Measurements from ENCODE around the gene PNPLA8.

Gene PNPLA8

GRCh38 chr7:108479751-108480150 is 46.2 kb downstream of the PNPLA8 start:
- Histone ChIP-seq H2BK5ac (ENCODE audit: low read depth, low read length, poor library complexity, severe bottlenecking) (no peak overlapping the region), H2BK12ac (ENCODE audit: low read length in 2 of 2) (no peak overlapping the region), H3K4me1 (ENCODE audit: control insufficient read depth, insufficient read depth, low read depth, low read length) (no peaks in the 10 kb centered on the region), H3K27ac (ENCODE audit: low read length, poor library complexity, severe bottlenecking) (no peak overlapping the region), H2BK120ac (ENCODE audit: low read depth, low read length) (no peak overlapping the region), H3K27me3 (ENCODE audit: control insufficient read depth in 1 of 2, insufficient read depth in 1 of 2, low read length in 2 of 2) (no peaks in the 10 kb centered on the region), H2AFZ (ENCODE audit: low read depth, low read length) (no peak overlapping the region), H3K4me2 (ENCODE audit: low read length, poor library complexity, severe bottlenecking) (no peak overlapping the region), H3K18ac (ENCODE audit: low read depth in 1 of 2, low read length in 2 of 2) (no peak overlapping the region), H3K23ac (ENCODE audit: low read length in 2 of 2) (no peak overlapping the region), H3K79me1 (replicated peaks; ENCODE audit: low read length, poor library complexity, severe bottlenecking) (no peaks in the 10 kb centered on the region), H2AK5ac (ENCODE audit: low read length, severe bottlenecking) (no peak overlapping the region), H3K36me3 (ENCODE audit: control insufficient read depth in 1 of 2, insufficient read depth in 2 of 2, low read depth in 1 of 2, low read length in 2 of 2) (peaks cover 6 to 68% of the 10 kb centered on the region in 2 experiments), H3K4me3 (ENCODE audit: insufficient read depth in 1 of 2, low read depth in 1 of 2, low read length in 2 of 2) (no peak overlapping the region), H3K4ac (ENCODE audit: low read depth in 1 of 2, low read length in 2 of 2) (no peak overlapping the region), H3K14ac (ENCODE audit: low read length in 2 of 2) (no peak overlapping the region), H2BK15ac (ENCODE audit: low read depth, poor library complexity, severe bottlenecking) (no peak overlapping the region), H3K9ac (ENCODE audit: low read length) (no peak overlapping the region), H3K9me3 (ENCODE audit: control insufficient read depth, low read length) (no peaks in the 10 kb centered on the region), H4K8ac (ENCODE audit: low read length) (no peak overlapping the region), H4K91ac (ENCODE audit: low read length) (no peak overlapping the region)
- WGBS: 100% methylated on average over 1 of the region's 2 CpGs
- no peak for DNase-seq

GRCh38 chr7:108479118-108479517 is 46.8 kb downstream of the PNPLA8 start:
- H2AFZ ChIP-seq (ENCODE audit: low read depth, low read length): no peak overlapping the region
- no peak overlapping the region for H2BK15ac ChIP-seq (ENCODE audit: low read depth, poor library complexity, severe bottlenecking)
- H4K91ac ChIP-seq (ENCODE audit: low read length): no peak overlapping the region
- H3K79me1 ChIP-seq (replicated peaks; ENCODE audit: low read length, poor library complexity, severe bottlenecking): no peaks in the 10 kb centered on the region
- H3K4ac ChIP-seq (ENCODE audit: low read depth in 1 of 2, low read length in 2 of 2): no peak overlapping the region
- no peak overlapping the region for H2AK5ac ChIP-seq (ENCODE audit: low read length, severe bottlenecking)
- no peak overlapping the region for H4K8ac ChIP-seq (ENCODE audit: low read length)
- 95% methylated on average over 4 of the region's 5 CpGs for WGBS
- no peaks in the 10 kb centered on the region for H3K4me1 ChIP-seq (ENCODE audit: control insufficient read depth, insufficient read depth, low read depth, low read length)
- no peak overlapping the region for H3K14ac ChIP-seq (ENCODE audit: low read length in 2 of 2)
- peaks cover 6 to 71% of the 10 kb centered on the region in 2 experiments for H3K36me3 ChIP-seq (ENCODE audit: control insufficient read depth in 1 of 2, insufficient read depth in 2 of 2, low read depth in 1 of 2, low read length in 2 of 2)
- no peak overlapping the region for H2BK12ac ChIP-seq (ENCODE audit: low read length in 2 of 2)
- no peak overlapping the region for H3K4me2 ChIP-seq (ENCODE audit: low read length, poor library complexity, severe bottlenecking)
- no peaks in the 10 kb centered on the region for H3K9me3 ChIP-seq (ENCODE audit: control insufficient read depth, low read length)
- no peak overlapping the region for H3K9ac ChIP-seq (ENCODE audit: low read length)
- no peak overlapping the region for H3K18ac ChIP-seq (ENCODE audit: low read depth in 1 of 2, low read length in 2 of 2)
- no peaks in the 10 kb centered on the region for H3K27me3 ChIP-seq (ENCODE audit: control insufficient read depth in 1 of 2, insufficient read depth in 1 of 2, low read length in 2 of 2)
- no peak overlapping the region for H2BK5ac ChIP-seq (ENCODE audit: low read depth, low read length, poor library complexity, severe bottlenecking)
- no peak overlapping the region for H3K4me3 ChIP-seq (ENCODE audit: insufficient read depth in 1 of 2, low read depth in 1 of 2, low read length in 2 of 2)
- no peak for DNase-seq
- no peak overlapping the region for H3K23ac ChIP-seq (ENCODE audit: low read length in 2 of 2)
- no peak overlapping the region for H2BK120ac ChIP-seq (ENCODE audit: low read depth, low read length)
- H3K27ac ChIP-seq (ENCODE audit: low read length, poor library complexity, severe bottlenecking): no peak overlapping the region

GRCh38 chr7:108468246-108468645 is 57.7 kb downstream of the PNPLA8 start:
- Histone ChIP-seq H3K4me3 (ENCODE audit: insufficient read depth in 1 of 2, low read depth in 1 of 2, low read length in 2 of 2) (no peak overlapping the region), H3K4ac (ENCODE audit: low read depth in 1 of 2, low read length in 2 of 2) (no peak overlapping the region), H2BK5ac (ENCODE audit: low read depth, low read length, poor library complexity, severe bottlenecking) (no peak overlapping the region), H3K4me1 (ENCODE audit: control insufficient read depth, insufficient read depth, low read depth, low read length) (no peaks in the 10 kb centered on the region), H3K14ac (ENCODE audit: low read length in 2 of 2) (no peak overlapping the region), H2BK15ac (ENCODE audit: low read depth, poor library complexity, severe bottlenecking) (no peak overlapping the region), H3K27me3 (ENCODE audit: control insufficient read depth in 1 of 2, insufficient read depth in 1 of 2, low read length in 2 of 2) (peaks cover 0 to 4% of the 10 kb centered on the region in 2 experiments), H3K79me1 (replicated peaks; ENCODE audit: low read length, poor library complexity, severe bottlenecking) (no peaks in the 10 kb centered on the region), H3K23ac (ENCODE audit: low read length in 2 of 2) (no peak overlapping the region), H4K8ac (ENCODE audit: low read length) (no peak overlapping the region), H2AFZ (ENCODE audit: low read depth, low read length) (no peak overlapping the region), H3K27ac (ENCODE audit: low read length, poor library complexity, severe bottlenecking) (no peak overlapping the region), H3K4me2 (ENCODE audit: low read length, poor library complexity, severe bottlenecking) (no peak overlapping the region), H2BK120ac (ENCODE audit: low read depth, low read length) (no peak overlapping the region), H3K36me3 (ENCODE audit: control insufficient read depth in 1 of 2, insufficient read depth in 2 of 2, low read depth in 1 of 2, low read length in 2 of 2) (peaks cover 0 to 17% of the 10 kb centered on the region in 2 experiments), H3K9me3 (ENCODE audit: control insufficient read depth, low read length) (no peaks in the 10 kb centered on the region), H3K18ac (ENCODE audit: low read depth in 1 of 2, low read length in 2 of 2) (no peak overlapping the region), H3K9ac (ENCODE audit: low read length) (no peak overlapping the region), H2AK5ac (ENCODE audit: low read length, severe bottlenecking) (no peak overlapping the region), H2BK12ac (ENCODE audit: low read length in 2 of 2) (no peak overlapping the region), H4K91ac (ENCODE audit: low read length) (peak overlapping the region; percentile 27)
- DNase-seq: no peak
- 83% methylated on average over 4 of the region's 4 CpGs for WGBS

GRCh38 chr7:108467391-108467790 is 58.5 kb downstream of the PNPLA8 start:
- Histone ChIP-seq H3K27ac (ENCODE audit: low read length, poor library complexity, severe bottlenecking) (no peak overlapping the region), H3K14ac (ENCODE audit: low read length in 2 of 2) (no peak overlapping the region), H3K27me3 (ENCODE audit: control insufficient read depth in 1 of 2, insufficient read depth in 1 of 2, low read length in 2 of 2) (peaks cover 0 to 4% of the 10 kb centered on the region in 2 experiments), H3K18ac (ENCODE audit: low read depth in 1 of 2, low read length in 2 of 2) (no peak overlapping the region), H2AK5ac (ENCODE audit: low read length, severe bottlenecking) (no peak overlapping the region), H4K8ac (ENCODE audit: low read length) (no peak overlapping the region), H2BK12ac (ENCODE audit: low read length in 2 of 2) (no peak overlapping the region), H4K91ac (ENCODE audit: low read length) (no peak overlapping the region), H2BK5ac (ENCODE audit: low read depth, low read length, poor library complexity, severe bottlenecking) (no peak overlapping the region), H3K23ac (ENCODE audit: low read length in 2 of 2) (no peak overlapping the region), H3K4ac (ENCODE audit: low read depth in 1 of 2, low read length in 2 of 2) (no peak overlapping the region), H3K79me1 (replicated peaks; ENCODE audit: low read length, poor library complexity, severe bottlenecking) (no peaks in the 10 kb centered on the region), H2BK15ac (ENCODE audit: low read depth, poor library complexity, severe bottlenecking) (no peak overlapping the region), H3K4me2 (ENCODE audit: low read length, poor library complexity, severe bottlenecking) (no peak overlapping the region), H3K4me1 (ENCODE audit: control insufficient read depth, insufficient read depth, low read depth, low read length) (no peaks in the 10 kb centered on the region), H3K4me3 (ENCODE audit: insufficient read depth in 1 of 2, low read depth in 1 of 2, low read length in 2 of 2) (no peak overlapping the region), H2BK120ac (ENCODE audit: low read depth, low read length) (no peak overlapping the region), H3K9me3 (ENCODE audit: control insufficient read depth, low read length) (no peaks in the 10 kb centered on the region), H3K9ac (ENCODE audit: low read length) (no peak overlapping the region), H3K36me3 (ENCODE audit: control insufficient read depth in 1 of 2, insufficient read depth in 2 of 2, low read depth in 1 of 2, low read length in 2 of 2) (peaks cover 0 to 13% of the 10 kb centered on the region in 2 experiments), H2AFZ (ENCODE audit: low read depth, low read length) (no peak overlapping the region)
- WGBS: 100% methylated on average over 1 of the region's 2 CpGs
- DNase-seq: no peak
